Measurements from ENCODE around the gene FHIP2A. TPM values are rescaled to one million over a fixed set of nuclear protein-coding genes. Genes with fewer than 3 reads are reported as not detected.
A peak's percentile ranks its signal among the peaks of the same experiment; 100 is the strongest.

The FHIP2A gene
- total RNA-seq, 1 experiment from 2014 or later: 20.7 TPM

GRCh38 chr10:114822444-114823076 lies 980 bp downstream of the FHIP2A start:
- Histone ChIP-seq H3K36me3 (ENCODE audit: control insufficient read depth in 1 of 2, insufficient read depth in 2 of 2, low read length in 2 of 2) (no peaks in the 10 kb centered on the region), H3K27me3 (ENCODE audit: insufficient read depth, low read length) (no peaks in the 10 kb centered on the region), H3K9me3 (ENCODE audit: control insufficient read depth in 1 of 2, insufficient read depth in 1 of 2, low read depth in 1 of 2, low read length in 2 of 2) (no peaks in the 10 kb centered on the region), H3K4me1 (ENCODE audit: control insufficient read depth in 1 of 2, insufficient read depth in 2 of 2, low read length in 2 of 2) (peaks cover 7 to 28% of the 10 kb centered on the region in 2 experiments; a peak in 3 of 4 replicates), H3K4me3 (replicated peaks in 1 of 2; ENCODE audit: low read depth in 1 of 2, low read length in 2 of 2) (peak overlapping the region; percentile 69 to 80), H3K27ac (ENCODE audit: low read depth, low read length) (peak overlapping the region; percentile 86), H3K79me2 (ENCODE audit: insufficient read depth, low read length) (peaks cover 48% of the 10 kb centered on the region), H3K9ac (ENCODE audit: low read length) (peak overlapping the region; percentile 84), H2AFZ (ENCODE audit: low read depth, low read length, poor library complexity, severe bottlenecking) (no peak overlapping the region), H3K9me2 (ENCODE audit: insufficient read depth) (no peaks in the 10 kb centered on the region), H3K4me2 (ENCODE audit: low read length) (peak overlapping the region; percentile 79), H4K20me1 (ENCODE audit: insufficient read depth) (no peaks in the 10 kb centered on the region)
- no peak for TF ChIP-seq JUND (IDR thresholded peaks at IDR 0.05)
- no peak for TF ChIP-seq CEBPB (IDR thresholded peaks at IDR 0.05; ENCODE audit: low read depth)
- no peak for TF ChIP-seq ELF1 (IDR thresholded peaks at IDR 0.05; ENCODE audit: borderline replicate concordance, low read depth)
- TF ChIP-seq EGR1 (IDR thresholded peaks at IDR 0.05; ENCODE audit: low read depth): no peak
- no peak; the same call in 1 of the 2 replicates for TF ChIP-seq POLR2AphosphoS5 (IDR thresholded peaks at IDR 0.05; ENCODE audit: low read depth, low read length)
- no peak for TF ChIP-seq YY1 (IDR thresholded peaks at IDR 0.05; ENCODE audit: extremely low read depth, insufficient replicate concordance, low read depth, low read length)
- TF ChIP-seq CTCF (IDR thresholded peaks at IDR 0.05 in 2 of 3, conservative IDR thresholded peaks at IDR 0.05 in 1 of 3; ENCODE audit: borderline replicate concordance in 1 of 3, insufficient read depth in 1 of 3, low read depth in 2 of 3, low read length in 2 of 3): no peak
- no peak for TF ChIP-seq EZH2phosphoT487 (IDR thresholded peaks at IDR 0.05; ENCODE audit: borderline replicate concordance)
- TF ChIP-seq SRF (IDR thresholded peaks at IDR 0.05; ENCODE audit: low read depth): no peak
- TF ChIP-seq RAD21 (IDR thresholded peaks at IDR 0.05; ENCODE audit: low read depth): no peak
- no peak for TF ChIP-seq ZBTB33 (IDR thresholded peaks at IDR 0.05; ENCODE audit: extremely low read depth, insufficient replicate concordance, low read length)
- TF ChIP-seq ZNF274 (IDR thresholded peaks at IDR 0.05; ENCODE audit: low read depth, low read length): no peak
- no peak for TF ChIP-seq EZH2 (IDR thresholded peaks at IDR 0.05)
- TF ChIP-seq POLR2A (IDR thresholded peaks at IDR 0.05; ENCODE audit: borderline replicate concordance, extremely low read depth, insufficient read depth, insufficient read length): no peak
- TF ChIP-seq REST (IDR thresholded peaks at IDR 0.05; ENCODE audit: low read depth): no peak
- TF ChIP-seq ZFX (IDR thresholded peaks at IDR 0.05): no peak
- no peak for TF ChIP-seq TCF7L2 (IDR thresholded peaks at IDR 0.05; ENCODE audit: borderline replicate concordance, extremely low read depth, insufficient read depth, insufficient read length)
- TF ChIP-seq SP1 (IDR thresholded peaks at IDR 0.05; ENCODE audit: low read depth): no peak
- TF ChIP-seq FOSL1 (IDR thresholded peaks at IDR 0.05; ENCODE audit: low read depth): no peak
- no peak for TF ChIP-seq CBX3 (IDR thresholded peaks at IDR 0.05; ENCODE audit: low read depth)
- ChIA-PET CTCF (interaction anchor here (0.8 to 2.5 kb wide), 9 partner anchors 9 to 518 kb away, joined by 3 to 11 read pairs (median 3); no protein-coding TSS in a partner anchor), RAD21 (ENCODE audit: low non-redundant PET in 1 of 2, low total read pairs in 2 of 2, uncharacterized antibody in 2 of 2, unreplicated experiment in 2 of 2) (no interaction called here), POLR2A (no interaction called here)
- ATAC-seq (peak; percentile 7; the same call in 1 of the 2 replicates), DNase-seq (ENCODE audit: low read depth, low spot score) (no peak)
- BruUV-seq (replicated peaks): no TSS peak
- intact Hi-C loops (cut with micrococcal nuclease): no loop called here
